Non-pigmented ciliary epithelial cell (primary cell): Measurements from ENCODE around the gene SEM1.
"Not testable (repeated sequence)": the region's sequence is repeated elsewhere in the genome, so short reads cannot be mapped to it uniquely, and the experiment has no call there.

Source experiments
- DNase-seq: peaks from one replicate; pipeline ENCODE4 v3.0.0-alpha.2; 2010; ENCODE audit warnings: low read depth

SEM1 gene

GRCh38 chr7:96663457-96663856 lies 46.2 kb downstream of the SEM1 start:
- no peak for DNase-seq

DNA sequence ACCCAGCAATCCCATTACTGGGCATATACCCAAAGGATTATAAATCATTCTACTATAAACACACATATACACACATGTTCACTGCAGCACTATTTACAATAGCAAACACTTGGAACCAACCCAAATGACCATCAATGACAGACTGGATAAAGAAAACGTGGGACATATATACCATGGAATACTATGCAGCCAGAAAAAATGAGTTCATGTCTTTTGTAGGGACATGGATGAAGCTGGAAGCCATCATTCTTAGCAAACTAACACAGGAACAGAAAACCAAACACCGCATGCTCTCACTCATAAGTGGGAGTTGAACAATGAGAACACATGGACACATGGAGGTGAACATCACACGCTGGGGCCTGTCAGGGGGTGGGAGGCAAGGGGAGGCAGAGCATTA lies 47.5 kb downstream of the SEM1 start:
- not testable (repeated sequence) for DNase-seq

- no peak for DNase-seq
Measured at GRCh38 chr7:96658022-96658412, 51.6 kb downstream of the SEM1 start.

GRCh38 chr7:96657347-96658021 lies 52.2 kb downstream of the SEM1 start:
- no peak for DNase-seq

GRCh38 chr7:96655956-96656355 lies 53.7 kb downstream of the SEM1 start:
- no peak for DNase-seq

GRCh38 chr7:96654630-96655188 lies 54.9 kb downstream of the SEM1 start:
- DNase-seq: no peak

DNA sequence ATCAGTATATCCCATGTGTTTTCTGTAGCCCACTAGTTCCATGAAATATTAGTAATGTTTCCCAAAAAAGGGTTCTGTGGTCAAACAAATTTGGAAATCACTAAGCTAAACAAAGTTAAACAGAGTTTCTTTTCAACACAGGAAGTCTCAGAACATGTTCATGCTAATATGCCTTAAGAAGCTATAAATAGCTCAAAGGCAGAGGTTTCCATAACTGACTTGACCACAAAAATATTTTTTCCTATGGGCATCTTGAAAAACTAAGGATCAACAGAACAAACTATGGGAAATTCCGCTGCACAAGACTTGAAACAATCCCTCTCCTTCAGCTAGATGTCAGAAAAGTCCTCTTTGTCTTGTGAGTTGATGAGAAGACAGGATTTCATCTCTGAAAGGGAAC lies 59.7 kb downstream of the SEM1 start:
- peak; percentile 3 for DNase-seq

DNA sequence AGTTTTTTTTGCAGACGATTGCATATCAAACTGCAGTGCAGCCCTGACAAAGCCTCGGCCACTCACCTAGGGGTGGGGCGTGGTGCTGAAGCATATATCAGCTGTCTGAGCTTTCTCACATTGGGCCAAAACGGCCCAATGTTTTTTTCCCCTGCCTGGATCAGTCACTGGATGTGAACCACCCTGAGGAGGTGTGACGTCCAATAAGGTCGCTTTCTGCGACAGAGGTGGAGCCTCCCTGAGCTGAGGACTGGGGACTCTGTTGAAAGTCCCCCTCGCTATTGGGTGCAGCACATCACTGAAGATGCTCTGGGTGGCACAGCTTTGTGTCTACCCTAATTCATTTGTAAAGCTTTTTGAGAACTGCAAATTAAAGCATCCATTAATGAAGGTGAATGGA lies 60.9 kb downstream of the SEM1 start:
- no peak for DNase-seq

DNA sequence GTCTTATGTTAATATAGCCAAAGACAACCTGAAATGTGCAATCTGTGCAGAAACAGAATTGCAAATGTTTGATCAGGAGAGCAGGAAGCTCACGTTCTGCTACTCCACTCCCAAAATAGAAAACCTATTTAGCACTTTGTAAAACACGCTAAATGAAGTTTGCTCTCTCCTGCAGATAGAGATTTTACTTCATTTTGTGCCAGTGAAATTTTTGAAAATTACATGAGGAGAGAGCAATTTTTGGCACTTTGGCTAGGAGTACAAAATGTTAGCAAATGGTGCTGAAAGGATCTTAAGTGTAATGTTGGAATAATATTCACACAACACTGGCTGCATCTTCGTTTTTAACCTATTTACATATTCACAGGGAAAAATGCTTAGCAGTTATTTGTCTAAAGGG lies 61.9 kb downstream of the SEM1 start:
- DNase-seq: no peak

- DNase-seq: no peak
Measured at GRCh38 chr7:96645084-96645483, 64.6 kb downstream of the SEM1 start.

DNA sequence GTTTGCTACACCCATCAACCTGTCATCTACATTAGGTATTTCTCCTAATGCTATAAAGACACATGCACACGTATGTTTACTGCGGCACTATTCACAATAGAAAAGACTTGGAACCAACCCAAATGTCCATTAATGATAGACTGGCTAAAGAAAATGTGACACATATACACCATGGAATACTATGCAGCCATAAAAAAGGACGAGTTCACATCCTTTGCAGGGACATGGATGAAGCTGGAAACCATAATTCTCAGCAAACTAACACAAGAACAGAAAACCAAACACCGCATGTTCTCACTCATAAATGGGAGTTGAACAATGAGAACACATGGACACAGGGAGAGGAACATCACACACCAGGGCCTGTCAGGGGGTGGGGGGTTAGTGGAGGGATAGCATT lies 66.2 kb downstream of the SEM1 start:
- not testable (repeated sequence) for DNase-seq

GRCh38 chr7:96640054-96640453 lies 69.6 kb downstream of the SEM1 start:
- no peak for DNase-seq
